ENCODE results near the gene ZNF419.
"Not testable (repeated sequence)": the region's sequence is repeated elsewhere in the genome, so short reads cannot be mapped to it uniquely, and the experiment has no call there.

ZNF419 gene

GRCh38 chr19:57487477-57488298 is at the start of gene ZNF419:
Gene ZNF419 (plus strand): TSS chr19:57487750. CDS start chr19:57487951, 201 bp downstream.
- intact Hi-C loops (cut with DNase I), result loop anchor here (1.0 to 2.0 kb wide), 3 partner anchors 10 to 91 kb away; partner anchors contain the start of genes ZNF17, ZNF416 and ZNF772
- DNase-seq, result peak; percentile 87 to 99 (median 95)

- intact Hi-C loops (cut with DNase I), result no loop called here
- DNase-seq, result no peak
Measured at GRCh38 chr19:57437931-57438330, 49.6 kb upstream of the ZNF419 start.

GRCh38 chr19:57438925-57439324 is 48.6 kb upstream of the ZNF419 start:
- no peak for DNase-seq
- intact Hi-C loops (cut with DNase I), result no loop called here

GRCh38 chr19:57441979-57442752 is 45.4 kb upstream of the ZNF419 start:
- no peak for DNase-seq
- intact Hi-C loops (cut with DNase I), result no loop called here

- intact Hi-C loops (cut with DNase I), result no loop called here
- no peak for DNase-seq
Measured at GRCh38 chr19:57443121-57443696, 44.3 kb upstream of the ZNF419 start.

- intact Hi-C loops (cut with DNase I), result no loop called here
- no peak for DNase-seq
Measured at GRCh38 chr19:57452307-57452706, 35.2 kb upstream of the ZNF419 start.

GRCh38 chr19:57465680-57466381 is 21.7 kb upstream of the ZNF419 start:
- no peak for DNase-seq
- intact Hi-C loops (cut with DNase I), result no loop called here

GRCh38 chr19:57466489-57466888 is 21.1 kb upstream of the ZNF419 start:
- intact Hi-C loops (cut with DNase I), result no loop called here
- no peak for DNase-seq

GRCh38 chr19:57473646-57474045 is 13.9 kb upstream of the ZNF419 start:
- intact Hi-C loops (cut with DNase I), result no loop called here

GRCh38 chr19:57477191-57478008 is 10.2 kb upstream of the ZNF419 start, which contains the start of gene ZNF772:
Gene ZNF772 (minus strand): TSS chr19:57477566. CDS start chr19:57477309, 257 bp downstream.
- intact Hi-C loops (cut with DNase I), result loop anchor here (1.0 kb wide), 1 partner anchor 10 kb away; the partner anchor contains the start of gene ZNF419
- peak; percentile 87 to 99 (median 93) for DNase-seq

More at GRCh38 chr19:57473646-57474045, 13.9 kb upstream of the ZNF419 start:
- DNase-seq, result no peak

- intact Hi-C loops (cut with DNase I); DNase-seq: not testable (repeated sequence)
Measured at GRCh38 chr19:57488299-57488644, 722 bp downstream of the ZNF419 start.

GRCh38 chr19:57499332-57499679 is 11.8 kb downstream of the ZNF419 start:
- intact Hi-C loops (cut with DNase I); DNase-seq: not testable (repeated sequence)

- DNase-seq, result peak; percentile 66 to 98 (median 92)
- intact Hi-C loops (cut with DNase I), result not testable (repeated sequence)
Measured at GRCh38 chr19:57499680-57500395, 12.3 kb downstream of the ZNF419 start, which contains the start of gene ZNF773. Gene ZNF773 (plus strand): TSS chr19:57499938. CDS start chr19:57500081, 143 bp downstream.

- DNase-seq; intact Hi-C loops (cut with DNase I): not testable (repeated sequence)
Measured at GRCh38 chr19:57500400-57500799, 12.8 kb downstream of the ZNF419 start.

GRCh38 chr19:57506163-57506562 is 18.6 kb downstream of the ZNF419 start:
- intact Hi-C loops (cut with DNase I), result no loop called here
- no peak for DNase-seq

- intact Hi-C loops (cut with DNase I), result no loop called here
- DNase-seq, result no peak
Measured at GRCh38 chr19:57511484-57511883, 23.9 kb downstream of the ZNF419 start.

GRCh38 chr19:57512845-57513244 is 25.3 kb downstream of the ZNF419 start:
- no peak for DNase-seq
- intact Hi-C loops (cut with DNase I), result no loop called here

- intact Hi-C loops (cut with DNase I), result no loop called here
Measured at GRCh38 chr19:57515255-57515654, 27.7 kb downstream of the ZNF419 start.

GRCh38 chr19:57518021-57518420 is 30.5 kb downstream of the ZNF419 start:
- intact Hi-C loops (cut with DNase I); DNase-seq: not testable (repeated sequence)

More at GRCh38 chr19:57515255-57515654, 27.7 kb downstream of the ZNF419 start:
- peak in 1 of 10 donors; percentile 3 for DNase-seq

Measured in posterior cingulate gyrus (tissue), 11 donors.